Activated T-cell treated with anti-CD3 and anti-CD28 coated beads for 4 hours (primary cell): ENCODE data around the gene AMIGO2.

Experiments used
- DNase-seq: peaks from one replicate; pipeline ENCODE4 v3.0.0-alpha.2; 2020

AMIGO2 gene

DNA sequence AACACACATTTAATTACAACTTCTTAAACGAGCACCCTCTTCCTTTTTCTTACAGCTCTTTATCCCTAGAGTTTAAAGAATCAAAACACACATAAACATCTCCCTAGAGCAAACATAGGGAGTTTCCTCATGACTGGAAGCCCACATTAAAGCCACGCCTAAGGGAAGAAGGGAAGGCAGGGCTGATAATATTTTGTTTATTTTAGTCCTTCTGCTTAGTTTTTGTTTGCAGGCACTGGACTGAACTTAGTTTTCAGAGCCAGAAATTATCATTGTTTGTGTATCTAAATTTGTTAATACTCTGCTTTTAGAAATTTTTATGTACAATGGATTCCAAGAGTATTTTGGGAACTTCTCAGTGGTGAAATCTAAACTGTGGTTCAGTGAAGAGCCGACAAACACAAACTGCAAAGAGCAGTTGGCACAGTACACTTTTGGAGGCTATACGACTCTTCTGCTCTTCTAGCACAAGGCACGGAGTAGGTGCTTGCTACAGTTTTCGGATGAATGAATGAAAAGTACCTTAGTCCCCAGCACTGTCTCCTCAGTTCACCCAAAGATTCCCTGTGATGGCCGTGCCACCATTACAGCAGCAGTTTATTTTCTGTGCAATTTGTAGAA lies 17.6 kb upstream of the AMIGO2 start:
- DNase-seq = no peak

DNA sequence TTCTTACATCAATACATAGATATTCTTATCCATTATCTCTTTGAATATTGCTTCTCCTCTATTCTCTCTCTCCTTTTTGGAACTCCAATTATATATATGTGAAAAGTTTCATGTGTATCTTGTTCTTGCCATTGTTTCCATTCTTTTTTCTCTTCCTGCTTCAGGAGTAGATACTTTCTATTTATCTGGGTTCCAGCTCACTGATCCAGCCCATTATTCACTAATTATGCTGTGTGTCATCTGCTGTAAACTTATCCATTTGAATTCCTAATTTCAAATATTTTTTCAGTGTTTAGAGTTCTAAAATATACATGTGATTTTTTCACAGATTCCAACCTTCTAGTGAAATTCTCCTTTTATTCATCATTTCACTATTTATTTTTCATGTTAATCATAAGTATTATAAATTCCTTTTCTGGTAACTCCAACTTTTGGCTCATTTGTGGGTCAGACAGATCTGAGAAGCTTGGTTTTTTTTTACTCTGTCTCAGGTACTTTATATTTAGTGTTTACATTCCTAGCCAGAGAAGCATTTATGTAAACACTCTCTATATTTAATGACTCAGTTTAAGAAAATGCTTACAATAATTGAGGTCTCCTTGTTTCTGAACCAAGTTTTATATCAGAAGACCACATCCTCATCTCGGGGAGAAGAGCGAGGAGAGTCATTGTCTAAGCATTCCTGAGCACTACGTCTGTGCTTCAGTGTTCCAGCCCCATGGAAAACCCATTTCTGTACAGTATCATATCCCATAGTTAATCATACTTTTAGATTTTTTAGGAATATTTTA lies 15.9 kb upstream of the AMIGO2 start:
- DNase-seq = no peak

DNA sequence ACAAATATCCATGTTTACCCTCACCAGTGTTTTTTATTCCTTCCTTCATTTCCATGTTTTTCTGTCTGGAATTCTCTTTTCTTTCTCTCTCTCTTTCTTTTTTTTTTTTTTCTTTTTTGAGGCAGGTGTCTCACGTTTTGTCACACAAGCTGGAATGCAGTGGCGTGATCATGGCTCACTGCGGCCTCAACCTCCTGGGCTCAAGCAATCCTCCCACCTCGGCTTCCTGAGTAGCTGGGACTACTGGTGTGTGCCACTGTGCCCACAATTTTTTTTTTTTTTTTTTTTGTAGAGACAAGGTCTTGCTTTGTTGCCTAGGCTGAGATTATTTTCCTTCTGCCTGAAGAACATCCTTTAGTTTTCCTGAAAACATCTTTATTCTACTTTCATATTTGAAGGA lies 15.0 kb upstream of the AMIGO2 start:
- DNase-seq = no peak

DNA sequence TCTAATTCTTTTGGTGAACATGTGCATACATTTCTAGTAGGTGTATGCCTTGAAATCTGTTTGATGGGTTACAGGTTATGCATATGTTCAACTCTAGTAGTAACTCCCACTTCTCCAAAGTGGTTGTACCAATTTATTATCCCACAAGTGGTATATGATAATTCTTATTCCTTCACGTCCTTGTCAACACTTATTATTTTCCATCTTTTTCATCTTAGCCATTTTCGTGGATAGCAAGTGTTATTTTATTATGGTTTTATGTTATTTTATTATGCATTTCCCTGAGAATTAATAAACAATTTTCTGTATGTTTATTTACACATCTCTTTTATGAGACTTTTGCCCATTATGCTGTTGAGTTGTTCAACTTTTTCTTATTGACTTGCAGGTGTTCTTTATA lies 11.2 kb upstream of the AMIGO2 start:
- no peak for DNase-seq

DNA sequence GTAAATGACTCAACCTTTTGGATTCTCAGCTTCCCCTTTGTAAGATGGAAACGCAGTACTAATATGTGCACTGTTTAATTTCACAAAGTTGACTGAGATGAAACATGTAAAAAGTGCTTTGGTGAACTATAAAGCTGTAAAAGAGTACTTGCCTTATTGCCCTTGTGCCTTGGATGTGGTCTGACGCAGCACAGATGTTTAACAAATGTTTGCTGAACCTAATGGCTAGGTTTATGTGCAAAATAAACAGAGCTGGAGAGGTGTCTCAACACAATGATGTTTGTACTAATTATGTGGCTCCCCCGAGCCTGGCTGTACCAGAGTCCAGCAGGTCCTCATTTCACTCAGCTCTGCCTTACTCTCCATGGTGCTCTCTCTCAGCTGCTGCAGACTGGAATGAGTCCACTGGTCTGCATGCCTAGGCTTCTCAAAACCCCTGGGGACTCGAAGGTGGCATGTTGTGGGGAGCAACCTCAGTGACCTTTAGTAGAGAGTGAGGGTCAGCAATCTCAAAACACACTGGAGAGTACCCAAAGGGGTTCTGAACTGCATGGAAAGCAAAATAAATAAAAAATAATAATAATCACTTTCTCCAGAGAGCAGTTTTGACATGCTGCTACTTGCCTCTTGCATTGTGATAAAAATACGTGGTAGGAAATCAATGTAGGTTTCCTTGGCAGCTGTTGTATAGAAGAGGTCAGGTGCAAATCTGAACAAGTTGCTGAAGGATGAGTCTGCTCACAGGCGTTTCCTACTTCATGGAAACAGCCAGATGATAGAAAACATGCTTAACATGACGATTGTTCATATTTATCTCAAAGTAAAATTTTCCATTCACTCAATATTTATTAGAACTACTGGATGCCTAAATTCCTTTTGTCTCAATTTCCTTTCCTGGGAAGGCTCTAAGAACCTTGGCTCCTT lies 8.5 kb upstream of the AMIGO2 start:
- no peak for DNase-seq

DNA sequence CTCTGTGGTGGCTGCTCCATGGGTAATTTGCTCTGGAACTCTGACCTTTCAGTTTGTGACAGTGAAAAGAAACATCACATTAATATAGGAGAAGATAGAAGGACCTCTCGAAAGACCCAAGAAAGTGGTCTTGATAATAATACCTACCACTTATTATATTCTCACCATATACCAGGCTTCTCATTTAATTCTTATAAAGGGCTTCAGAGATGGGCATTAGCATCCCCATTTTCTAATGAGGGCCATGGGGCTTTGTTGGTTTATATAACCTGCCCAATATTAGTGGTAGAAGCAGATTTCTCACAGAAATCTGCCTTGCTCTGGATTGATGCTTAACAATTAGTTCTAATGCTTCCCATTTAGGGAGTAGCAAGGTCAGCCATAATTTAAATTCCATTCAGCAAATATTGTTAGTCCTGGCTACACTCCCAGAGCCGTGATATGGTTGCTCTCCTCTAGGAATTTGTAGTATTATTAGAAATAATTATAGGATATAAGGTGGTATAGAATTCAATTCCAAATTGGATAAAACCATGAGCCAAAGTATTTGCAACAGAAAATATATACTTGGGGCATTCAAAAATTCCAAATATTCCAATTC lies 7.4 kb upstream of the AMIGO2 start:
- no peak for DNase-seq

DNA sequence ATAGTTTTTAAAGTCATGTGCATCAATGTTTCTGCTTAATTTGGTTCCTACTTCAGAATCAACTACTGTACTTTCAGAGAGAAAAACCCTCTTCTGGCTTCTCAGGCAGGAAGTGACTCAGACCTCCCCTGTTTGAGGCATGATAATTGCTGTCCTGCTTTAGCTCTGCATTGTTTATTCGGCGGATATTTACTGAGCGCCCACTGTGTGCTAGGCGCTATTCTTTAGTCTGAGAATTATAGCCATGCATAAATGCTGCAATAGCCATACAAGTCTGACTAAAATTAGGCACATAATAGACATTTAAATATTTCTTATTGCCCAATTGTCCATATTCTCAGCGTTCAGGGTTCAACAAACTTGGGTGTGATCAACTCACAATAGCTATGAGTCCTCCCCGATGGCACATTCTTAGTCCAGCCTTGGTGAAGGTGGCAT lies 6.1 kb upstream of the AMIGO2 start:
- DNase-seq = peak; percentile 35

DNA sequence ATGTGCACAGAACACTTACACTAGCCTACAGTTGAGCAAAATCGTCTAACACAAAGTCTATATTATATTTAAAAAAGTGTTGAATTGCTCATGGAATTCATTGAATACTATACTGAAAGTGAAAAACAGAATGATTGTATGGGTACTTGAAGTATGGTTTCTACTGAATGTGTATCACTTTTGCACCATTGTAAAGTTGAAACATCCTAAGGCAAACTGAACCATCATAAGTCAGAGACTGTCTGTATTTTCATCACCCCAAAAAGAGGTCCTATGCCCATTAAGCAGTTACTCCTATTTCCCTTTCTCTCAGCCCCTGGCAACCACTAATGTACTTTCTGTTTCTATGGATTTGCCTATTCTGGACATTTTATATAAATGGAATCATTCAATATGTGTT lies 4.4 kb upstream of the AMIGO2 start:
- DNase-seq = no peak

DNA sequence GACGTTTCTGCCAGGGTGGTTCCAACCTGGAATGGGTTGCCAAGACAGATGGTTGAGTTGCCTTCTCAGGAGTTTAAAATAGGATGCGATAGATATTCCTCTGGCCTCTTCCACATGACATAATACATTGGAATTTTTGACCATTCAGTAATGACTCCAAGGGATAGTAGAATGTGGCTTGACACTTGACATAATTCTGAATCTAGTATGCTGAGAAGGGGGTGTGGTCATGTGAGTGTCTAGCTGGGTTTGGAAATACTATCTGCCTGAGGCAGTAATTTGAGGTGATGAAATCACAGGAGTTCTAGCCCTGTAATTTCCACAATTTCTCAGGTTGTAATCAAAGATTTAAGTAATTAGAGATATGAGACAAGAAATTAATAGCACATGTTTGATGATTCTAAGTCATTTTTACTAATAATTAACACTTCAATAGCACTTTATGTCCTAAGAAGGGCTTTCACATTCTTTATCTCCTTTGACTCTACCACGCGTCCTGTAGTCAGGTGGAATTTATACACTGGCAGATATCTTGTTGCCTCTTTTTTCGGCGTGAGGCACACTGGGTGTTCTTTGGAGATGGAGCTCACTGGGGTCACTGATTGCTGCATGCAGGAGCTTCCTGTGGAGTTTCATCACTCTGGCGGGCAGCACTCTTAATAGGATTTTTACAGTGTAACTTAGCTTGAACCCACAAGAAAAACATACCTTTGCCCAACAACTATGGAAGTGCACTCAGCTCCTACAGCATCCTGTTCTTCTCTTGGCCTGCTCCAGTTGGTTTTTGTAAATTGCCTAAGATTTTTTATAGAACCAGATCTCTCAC lies 3.2 kb upstream of the AMIGO2 start:
- no peak for DNase-seq

DNA sequence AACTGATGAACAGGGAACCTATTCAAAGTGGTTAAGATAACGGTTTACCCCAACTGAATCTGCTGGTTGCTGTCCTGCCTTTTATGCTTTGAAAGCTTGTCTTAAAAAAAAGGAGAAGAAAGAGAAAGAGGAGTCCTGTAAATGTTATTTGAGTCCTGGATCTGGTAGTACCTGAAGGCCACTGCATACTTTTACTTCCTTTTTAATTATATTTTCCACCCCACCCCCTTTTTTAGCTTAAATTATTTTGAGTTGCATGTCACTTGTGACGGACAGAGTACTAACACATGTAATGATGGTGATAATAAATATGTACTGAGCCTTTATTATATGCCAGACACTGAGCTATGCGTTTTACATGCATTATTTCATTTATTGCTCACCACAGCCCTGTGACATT lies 2.5 kb upstream of the AMIGO2 start:
- DNase-seq = no peak

DNA sequence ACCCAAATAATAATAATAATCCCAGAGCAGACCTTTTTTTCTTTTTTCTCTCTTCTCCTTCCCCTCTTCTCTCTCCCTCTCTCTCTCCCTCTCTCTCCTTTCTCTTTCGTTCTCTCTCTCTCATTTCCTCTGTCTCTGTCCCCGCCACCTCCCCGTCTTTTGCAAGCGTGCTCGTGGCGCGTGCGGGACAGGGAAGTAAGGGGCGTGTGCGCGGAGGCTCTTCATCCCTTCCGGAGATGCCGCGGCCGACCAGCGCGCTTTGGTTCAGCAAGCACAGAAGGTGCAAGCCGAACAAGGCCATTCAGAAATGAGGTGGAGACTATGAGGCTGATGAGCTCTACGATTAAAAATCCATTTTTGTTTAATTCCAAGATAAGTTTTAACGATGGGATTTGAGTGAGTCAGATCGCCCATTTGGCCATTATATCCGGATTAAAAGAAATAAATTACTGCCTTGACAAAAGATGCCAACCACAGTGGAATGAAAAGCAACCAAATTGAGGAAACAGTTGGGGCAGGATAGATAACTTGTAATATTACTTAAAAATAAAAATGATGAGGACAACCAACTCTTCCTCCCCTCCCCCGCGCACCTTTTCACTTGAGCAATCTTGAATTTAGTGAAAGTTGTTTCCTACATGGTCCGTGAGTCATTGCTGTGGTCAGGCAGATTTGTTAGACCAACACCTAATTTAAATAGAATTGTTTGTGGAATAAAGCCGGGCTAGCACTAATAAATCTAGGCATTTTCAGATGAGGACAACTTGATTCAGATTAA lies 1.2 kb upstream of the AMIGO2 start:
- DNase-seq = peak; percentile 51

DNA sequence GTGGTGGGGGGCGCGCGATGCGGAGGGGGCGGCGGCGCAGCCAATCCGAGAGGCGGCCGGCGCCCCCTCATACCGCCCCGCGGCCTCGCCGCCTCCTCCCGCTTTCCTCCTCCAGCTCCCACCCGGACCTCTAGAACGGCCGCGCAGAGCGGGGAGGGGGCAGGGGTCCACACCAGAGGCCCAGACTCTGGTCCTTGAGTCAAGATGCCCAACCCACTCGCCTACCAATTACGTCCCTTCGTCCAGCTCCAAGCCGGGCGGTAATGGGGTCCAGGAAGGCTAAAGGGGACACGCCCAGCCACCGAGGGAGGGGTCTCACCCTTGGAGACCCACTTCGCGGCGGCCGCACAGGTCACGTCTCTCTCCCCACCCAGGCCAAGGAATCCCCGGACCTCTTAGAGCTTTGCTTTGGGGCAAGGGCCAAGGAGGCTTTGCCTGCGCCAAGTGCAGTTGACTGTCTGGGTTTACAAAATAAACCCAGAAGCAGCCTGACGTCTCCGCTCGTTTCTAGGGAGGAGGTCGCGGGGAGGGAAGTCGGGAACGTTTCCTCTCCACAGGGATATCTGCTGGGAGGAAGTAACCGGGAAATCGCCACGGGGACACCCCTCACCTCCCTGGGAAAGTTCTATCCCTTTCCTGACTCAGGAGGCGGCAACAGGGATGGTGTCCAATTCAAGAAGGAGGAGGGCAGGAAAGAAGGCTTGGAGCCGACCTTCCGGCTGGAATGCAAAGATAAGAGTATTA lies 394 bp upstream of the AMIGO2 start:
- peak; percentile 23 for DNase-seq

DNA sequence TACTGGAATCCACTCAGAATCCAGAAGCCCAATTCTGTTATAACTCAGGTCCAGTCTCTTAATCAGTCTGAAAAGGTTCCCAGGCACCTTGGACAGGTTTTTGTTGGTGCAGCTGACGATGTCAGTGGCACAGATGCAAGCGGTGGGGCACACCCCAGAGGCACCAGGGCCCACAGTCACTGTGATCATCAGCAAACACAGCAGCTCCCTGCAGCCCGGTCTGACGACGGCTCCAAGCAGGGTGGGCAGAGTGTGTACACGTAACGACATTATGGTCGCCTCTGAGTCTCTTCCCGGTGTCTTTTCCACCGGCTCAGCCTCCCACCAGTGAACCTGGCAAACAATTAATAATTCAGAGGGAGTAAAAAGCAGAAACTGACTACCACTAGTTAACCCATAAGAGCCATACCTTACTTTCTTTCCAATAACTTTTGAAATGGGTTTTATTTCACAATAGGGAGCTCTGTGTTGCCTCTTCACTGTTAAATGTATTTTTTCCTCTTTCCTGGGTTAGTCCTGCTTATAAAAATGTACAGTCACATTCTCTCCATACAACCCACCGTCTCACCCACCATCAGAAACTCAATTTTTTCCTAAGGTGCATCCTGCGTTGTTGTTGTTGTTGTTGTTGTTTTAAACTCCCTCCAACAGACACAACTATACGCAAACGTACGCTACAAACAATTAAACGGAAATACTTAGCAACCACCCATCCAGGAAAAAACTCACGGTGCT lies 859 bp downstream of the AMIGO2 start:
- peak; percentile 21 for DNase-seq

DNA sequence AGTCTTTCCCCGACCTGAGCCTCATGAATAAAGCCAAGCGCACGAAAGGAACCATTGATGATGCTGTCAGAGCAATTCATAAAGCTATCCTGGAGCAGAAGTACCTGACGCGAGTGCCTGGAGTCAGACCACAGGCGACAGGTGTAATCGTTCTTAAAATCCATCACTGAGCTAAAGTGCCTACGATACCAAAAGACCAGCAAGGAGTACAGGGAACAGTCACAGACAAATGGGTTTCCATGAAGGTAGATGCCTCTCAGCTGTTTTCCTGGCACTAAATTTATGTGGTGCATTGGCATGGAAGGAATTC lies 1.7 kb downstream of the AMIGO2 start:
- DNase-seq = no peak

DNA sequence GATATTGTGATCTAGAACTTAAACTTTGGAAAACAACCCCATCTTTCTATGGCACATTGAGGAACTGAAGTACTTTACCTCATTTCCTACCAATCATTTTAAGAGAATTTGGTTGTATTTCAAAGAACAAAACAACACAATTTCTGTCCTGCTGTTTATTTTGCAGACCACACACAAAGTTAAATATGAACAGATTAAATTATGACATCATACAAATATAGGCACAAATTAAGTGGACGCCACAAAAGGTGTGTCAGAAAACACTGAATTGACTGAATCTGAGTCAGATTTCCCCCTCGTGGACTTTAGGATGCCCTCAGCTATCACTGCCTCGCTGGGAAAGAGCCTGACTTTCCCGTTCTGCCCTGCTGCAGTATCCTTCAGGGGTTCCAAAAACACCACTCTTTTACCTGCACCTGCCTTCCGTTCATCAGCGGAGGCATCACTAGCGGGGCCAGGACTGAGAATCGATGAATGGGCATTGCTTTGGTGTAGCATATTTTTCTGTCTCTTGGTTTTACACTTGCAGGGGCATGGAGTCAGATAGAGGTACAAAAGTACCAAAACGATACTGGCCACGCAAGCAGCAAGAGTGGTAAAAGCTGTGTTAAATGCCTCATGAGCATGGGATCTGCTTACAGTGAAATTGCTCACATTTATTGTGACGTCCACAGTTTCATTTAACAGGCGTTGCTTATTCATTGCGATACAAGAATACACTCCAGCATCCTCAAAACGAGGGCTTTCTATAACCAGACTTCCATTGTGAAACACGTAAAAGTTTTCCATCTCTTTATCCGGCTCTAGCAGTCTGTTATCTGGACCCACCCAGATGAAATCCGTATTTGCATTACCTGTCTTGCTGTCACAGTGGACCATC lies 2.3 kb downstream of the AMIGO2 start:
- no peak for DNase-seq

DNA sequence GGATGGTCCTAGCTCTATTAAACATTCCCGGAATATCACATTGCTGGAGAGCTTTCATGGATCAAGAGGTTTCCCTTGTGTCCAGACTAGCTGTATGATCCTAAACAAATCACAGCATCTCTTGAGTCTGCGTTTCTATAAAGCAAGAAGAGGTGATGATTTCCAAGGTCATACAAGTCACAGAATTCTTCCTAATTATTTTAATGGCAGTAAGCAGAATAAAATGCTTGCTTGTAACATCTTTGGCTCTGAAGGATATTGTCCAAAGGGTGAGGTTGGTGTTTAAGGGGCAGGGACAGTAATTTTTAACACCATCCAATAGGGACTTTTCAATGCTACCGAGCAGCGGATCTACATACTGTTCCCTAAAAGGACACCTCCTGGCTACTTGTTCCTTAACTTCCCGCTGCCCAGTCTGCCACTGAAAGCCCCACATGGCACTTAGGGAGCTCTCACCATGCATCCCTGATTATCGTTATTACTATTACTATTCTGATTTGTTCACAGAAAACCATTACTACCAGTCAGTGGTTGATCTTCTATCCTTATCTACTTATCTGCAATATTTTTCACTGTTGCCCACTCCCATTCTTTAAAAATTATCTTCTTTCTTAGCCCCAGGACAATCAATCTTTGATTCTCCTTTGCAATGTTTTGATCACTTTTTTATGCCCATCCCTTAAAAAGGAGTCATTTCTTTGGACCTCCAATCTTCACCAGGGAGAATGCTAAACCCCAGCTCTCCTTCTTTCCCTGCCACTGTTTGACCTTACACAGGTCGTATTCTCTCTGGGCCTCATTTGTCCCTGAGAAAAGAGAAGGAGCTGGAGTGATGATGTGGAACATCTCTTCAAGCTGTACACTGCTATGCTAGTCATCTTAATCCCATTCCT lies 4.3 kb downstream of the AMIGO2 start:
- DNase-seq = no peak

DNA sequence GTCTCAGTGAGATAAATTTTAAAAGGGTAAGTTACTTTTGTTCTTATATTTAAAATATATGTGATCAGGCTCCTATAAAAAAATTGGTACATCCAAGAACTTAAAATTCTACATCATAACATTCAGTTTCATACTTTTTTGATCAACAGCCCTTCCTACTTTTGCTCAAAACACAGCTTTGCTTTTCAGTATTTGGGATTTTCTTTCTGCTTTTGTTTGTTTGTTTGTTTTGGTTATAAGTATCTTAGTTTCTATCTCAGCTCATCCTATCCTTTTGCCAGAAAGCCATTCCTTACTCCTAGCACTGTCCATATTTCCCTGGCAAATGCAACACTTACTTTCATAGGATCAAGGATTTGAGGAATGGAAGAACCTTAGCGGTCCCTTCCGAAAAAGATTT lies 5.0 kb downstream of the AMIGO2 start:
- no peak for DNase-seq

DNA sequence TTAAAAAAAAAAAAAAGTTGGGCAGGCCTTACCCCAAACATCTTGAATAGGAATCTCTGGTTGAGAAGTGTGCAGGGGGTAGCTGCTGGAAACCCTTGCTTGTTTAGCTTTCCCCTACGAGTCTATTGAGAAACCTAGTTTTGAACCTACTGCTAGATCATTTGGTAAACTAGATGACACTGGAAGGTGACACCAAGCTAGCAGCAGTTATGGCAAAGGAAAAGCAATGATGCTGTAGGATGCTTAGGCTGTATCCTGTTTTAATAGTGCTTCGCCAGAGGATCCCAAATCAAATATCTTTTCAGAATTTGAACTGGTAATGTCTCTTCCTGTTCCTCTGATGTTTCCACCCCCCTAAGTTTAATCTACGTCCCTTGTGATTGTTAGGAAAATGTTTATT lies 5.8 kb downstream of the AMIGO2 start:
- DNase-seq = no peak
